Left kidney (tissue), 2 donors: Measurements from ENCODE around the gene SH2D3A. TPM values are rescaled to one million over a fixed set of nuclear protein-coding genes. Genes with fewer than 3 reads are reported as not detected.
A peak's percentile ranks its signal among the peaks of the same experiment; 100 is the strongest.
"Not testable (repeated sequence)": the region's sequence is repeated elsewhere in the genome, so short reads cannot be mapped to it uniquely, and the experiment has no call there.

ENCODE experiments used
- DNase-seq: peaks from one replicate; pipeline ENCODE4 v3.0.0-alpha.2; 2013
- polyA plus RNA-seq: library from polyadenylated mRNA; unstranded; fragments of 120-200 nt; gene quantifications from one replicate; pipeline ENCODE4 v1.2.1, GENCODE V29; 2013; ENCODE audit not compliant: insufficient read length

SH2D3A gene
- polyA plus RNA-seq, 1 donor: 6.2 TPM

GRCh38 chr19:6790194-6791128 lies 23.2 kb upstream of the SH2D3A start:
- no peak for DNase-seq

DNA sequence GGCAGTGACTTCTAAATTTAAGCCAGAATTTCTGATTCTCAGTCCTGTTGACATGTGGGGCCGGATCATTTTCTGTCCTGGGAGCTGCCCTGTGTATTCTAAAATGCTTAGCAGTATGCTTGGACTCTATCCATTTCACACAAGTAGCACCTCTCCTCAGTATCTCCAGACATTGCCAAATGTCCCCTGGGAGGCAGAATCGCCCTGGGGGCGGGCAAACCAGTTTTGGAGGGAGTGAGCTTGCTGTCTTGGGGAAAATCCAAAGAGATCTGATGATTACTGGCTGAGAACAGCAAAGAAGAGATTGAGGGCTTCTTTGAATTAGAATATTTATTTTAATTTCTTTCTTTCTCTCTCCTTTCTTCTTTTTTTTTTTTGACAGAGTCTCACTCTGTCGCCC lies 21.7 kb upstream of the SH2D3A start:
- no peak for DNase-seq

DNA sequence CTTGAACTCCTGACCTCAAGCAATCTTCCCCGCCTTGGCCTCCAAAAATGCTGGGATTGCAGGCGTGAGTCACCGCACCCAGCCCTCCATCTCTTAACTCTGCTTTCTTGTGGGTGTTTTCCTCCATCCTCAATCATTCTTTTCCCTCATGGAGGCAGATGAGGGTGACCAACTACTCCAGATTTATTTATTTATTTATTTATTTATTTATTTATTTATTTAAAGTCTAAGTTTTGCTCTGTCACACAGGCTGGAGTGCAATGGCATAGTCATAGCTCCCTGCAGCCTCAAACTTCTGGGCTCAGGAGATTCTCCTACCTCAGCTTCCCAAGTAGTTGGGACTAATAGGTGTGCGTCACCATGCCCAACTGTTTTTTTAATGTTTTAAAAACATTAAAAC lies 20.2 kb upstream of the SH2D3A start:
- DNase-seq: no peak

GRCh38 chr19:6779206-6779605 lies 12.0 kb upstream of the SH2D3A start:
- no peak for DNase-seq

DNA sequence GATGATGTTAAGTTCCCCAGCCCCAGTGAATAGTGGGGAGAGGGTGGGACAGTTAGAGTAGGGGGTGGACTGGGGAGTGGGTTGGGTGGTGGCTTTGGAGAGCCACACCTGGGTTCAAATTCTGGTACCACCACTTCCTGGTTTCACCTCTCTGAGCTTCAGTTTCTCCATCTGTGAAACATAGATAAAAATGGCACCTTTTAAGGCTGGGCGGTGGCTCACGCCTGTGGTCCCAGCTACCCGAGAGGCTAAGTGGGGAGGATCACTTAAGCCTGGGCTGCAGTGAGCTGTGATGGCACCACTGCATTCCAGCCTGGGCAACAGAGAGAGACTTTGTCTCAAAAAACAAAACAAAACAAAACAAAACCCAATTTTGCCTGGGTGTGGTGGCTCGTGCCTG lies 11.2 kb upstream of the SH2D3A start:
- DNase-seq: no peak

GRCh38 chr19:6777434-6777833 lies 10.2 kb upstream of the SH2D3A start:
- no peak for DNase-seq

- no peak for DNase-seq
These were observed 9.8 kb upstream of the SH2D3A start for GRCh38 chr19:6776999-6777398.

- not testable (repeated sequence) for DNase-seq
These were observed 8.8 kb upstream of the SH2D3A start for GRCh38 chr19:6776045-6776444.

DNA sequence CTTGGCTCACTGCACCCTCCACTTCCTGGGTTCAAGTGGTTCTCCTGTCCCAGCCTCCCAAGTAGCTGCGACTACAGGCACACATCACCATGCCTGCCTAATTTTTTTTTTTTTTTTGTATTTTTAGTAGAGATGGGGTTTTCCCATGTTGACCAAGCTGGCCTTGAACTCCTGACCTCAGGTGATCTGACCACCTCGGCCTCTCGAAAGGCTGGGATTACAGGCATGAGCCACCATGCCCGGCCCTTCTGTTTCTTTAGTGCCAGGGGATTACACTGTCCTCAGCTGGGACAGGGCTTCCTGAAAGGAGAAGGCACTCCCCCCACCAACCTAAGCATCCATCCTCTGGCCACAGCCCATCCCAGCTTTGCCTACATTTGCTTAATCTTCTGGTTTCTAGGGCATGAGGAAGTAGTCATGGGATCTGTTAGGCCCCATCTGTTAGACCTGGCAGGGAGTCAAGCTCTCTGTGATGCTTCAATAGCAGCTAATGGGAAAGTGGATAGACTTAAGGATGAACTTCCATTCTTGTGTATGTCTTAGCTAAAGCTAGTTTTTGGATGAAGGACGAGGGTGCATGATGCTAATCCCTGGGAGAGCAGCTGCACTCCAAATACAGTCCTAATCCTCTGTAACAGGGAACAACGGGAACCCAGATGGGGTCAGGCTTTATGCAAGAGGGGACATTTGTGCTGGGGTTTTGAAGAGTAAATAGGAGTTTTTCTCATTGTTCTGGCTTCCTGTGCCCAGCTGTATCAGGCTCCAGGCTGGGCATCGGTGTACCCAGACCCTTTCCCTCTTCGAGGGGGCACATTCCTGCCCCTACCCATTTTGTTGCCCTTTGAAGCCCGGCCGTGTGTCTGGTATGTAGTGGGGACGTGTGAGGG lies 7.8 kb upstream of the SH2D3A start:
- DNase-seq: no peak

GRCh38 chr19:6773323-6773931 lies 6.2 kb upstream of the SH2D3A start:
- DNase-seq: no peak

DNA sequence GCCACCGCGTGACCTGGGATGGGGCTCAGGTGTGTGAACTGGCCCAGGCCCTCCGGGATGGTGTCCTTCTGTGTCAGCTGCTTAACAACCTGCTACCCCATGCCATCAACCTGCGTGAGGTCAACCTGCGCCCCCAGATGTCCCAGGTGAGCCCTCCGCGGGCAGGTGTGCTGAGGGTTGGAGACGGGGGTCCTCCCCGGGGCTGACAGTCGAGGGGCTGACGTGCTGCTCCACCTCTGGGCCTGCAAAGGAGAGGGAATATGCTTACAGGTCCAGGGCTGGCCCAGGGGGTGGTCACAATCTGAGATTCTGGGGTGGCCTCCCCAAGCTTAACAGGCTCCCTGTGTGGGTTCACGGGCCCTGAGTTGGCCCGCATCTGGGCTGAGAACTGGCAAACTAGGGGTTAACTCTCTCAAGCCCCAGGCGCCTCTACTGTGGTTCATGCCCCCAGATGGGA lies 5.7 kb upstream of the SH2D3A start:
- no peak for DNase-seq

DNA sequence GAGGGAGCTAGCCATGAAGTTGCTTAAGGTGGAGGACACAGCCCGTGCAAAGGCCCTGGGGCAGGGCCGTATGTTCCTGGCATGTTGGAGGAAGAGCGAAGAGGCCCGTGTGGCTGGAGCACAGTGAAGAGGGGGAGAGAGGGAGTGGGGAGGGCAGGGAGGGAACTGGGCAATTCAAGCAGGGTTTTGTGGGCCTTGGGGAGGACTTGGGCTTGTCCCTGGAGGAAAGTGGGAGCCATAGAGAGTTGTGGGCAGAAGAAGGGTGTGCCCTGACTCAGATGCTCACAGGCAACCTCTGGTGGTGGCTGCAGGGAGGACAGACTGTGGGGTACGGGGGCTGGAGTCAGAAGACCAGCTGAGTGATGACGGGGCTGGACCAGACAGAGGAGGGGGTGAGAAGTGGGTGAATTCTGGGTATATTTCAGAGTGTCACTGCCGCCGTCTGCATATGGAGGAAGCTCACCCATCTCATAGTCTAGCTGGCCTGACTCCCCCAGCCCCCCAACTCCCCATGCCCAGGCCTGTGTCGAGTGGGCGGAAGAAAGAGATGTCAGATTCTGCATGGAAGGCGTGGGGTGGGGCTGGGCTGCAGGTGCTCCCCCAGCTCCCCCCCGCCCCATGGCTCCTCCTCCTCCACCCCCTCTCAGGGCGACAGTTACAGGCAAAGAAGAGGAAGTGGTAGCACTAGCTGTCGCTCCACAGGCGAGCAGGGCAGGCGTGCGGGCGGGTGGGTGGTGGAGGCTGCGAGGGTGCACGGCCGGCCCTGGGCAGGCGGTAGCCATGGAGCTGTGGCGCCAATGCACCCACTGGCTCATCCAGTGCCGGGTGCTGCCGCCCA lies 5.0 kb upstream of the SH2D3A start, which contains the start of gene VAV1:
Gene VAV1, plus strand, starts transcription at position 681 of the 838 bp plus-strand sequence. Its CDS starts 100 bp downstream, at position 781.
- no peak for DNase-seq

GRCh38 chr19:6771648-6772027 lies 4.4 kb upstream of the SH2D3A start:
- DNase-seq: not testable (repeated sequence)

DNA sequence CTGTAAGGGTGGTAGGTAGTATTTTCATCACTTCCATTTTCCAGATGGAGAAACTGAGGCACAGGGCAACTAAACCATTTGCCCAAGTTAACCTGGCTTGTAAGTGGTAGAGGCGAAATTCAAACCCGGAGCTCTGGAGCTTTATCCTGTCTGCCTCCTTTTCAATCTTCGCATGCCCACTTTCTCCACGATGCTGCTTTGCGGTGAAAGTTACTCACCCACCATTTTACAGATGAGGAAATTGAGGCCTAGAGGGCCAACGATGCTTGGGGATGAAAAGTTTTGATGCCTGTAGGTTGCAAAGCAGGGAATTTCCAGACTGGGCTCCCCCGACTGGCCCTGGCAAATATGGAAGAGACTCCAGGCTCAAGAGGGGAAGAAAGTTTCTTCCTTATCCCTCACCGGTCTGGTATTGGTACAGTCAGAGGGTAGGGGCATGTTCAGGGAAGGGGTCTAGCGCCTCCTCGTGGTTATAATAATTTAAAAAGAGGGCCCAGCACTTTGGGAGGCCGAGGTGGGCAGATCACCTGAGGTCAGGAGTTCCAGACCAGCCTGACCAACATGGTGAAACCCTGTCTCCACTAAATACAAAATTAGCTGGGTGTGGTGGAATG lies 1.9 kb upstream of the SH2D3A start:
- DNase-seq: no peak

GRCh38 chr19:6768236-6768785 lies 1.1 kb upstream of the SH2D3A start:
- DNase-seq: no peak

DNA sequence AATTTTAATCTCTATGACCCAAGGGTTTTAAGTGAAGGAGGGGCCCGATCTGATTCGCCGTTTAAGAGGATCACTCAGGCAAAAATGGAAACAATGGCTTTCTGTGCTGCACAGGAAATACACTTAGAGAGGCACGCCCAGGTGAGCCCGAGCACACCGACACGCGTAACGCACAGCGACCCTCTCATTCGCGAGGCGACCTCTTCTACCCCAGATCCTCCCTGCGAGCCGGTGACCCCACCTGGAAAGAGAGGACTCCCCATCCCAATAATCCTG lies 216 bp downstream of the SH2D3A start:
- DNase-seq: no peak

GRCh38 chr19:6766357-6767080 lies 716 bp downstream of the SH2D3A start:
- DNase-seq: no peak

- peak; percentile 55 for DNase-seq
These were observed 1.4 kb downstream of the SH2D3A start for GRCh38 chr19:6765738-6766356.

DNA sequence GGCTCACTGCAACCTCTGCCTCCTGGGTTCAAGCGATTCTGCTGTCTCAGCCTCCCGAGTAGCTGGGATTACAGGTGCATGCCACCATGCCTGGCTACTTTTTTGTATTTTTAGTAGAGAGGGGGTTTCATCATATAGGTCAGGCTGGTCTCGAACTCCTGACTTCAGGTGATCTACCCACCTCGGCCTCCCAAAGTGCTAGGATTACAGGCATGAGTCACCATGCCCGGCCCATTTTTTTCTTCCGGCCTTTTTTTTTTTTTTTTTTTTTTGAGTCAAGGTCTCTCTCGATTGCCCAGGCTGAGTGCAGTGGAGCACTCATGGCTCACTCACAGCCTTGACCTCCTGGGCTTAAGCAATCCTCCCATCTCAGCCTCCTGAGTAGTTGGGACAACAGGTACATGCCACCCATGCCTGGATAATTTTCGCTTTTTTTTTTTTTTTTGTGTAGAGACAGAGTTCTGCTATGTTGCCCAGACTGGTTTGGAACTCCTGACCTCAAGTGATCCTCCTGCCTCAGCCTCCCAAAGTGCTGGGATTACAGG lies 4.9 kb downstream of the SH2D3A start:
- not testable (repeated sequence) for DNase-seq
